Measurements from ENCODE around the gene TMC6.
"Not testable (repeated sequence)": the region's sequence is repeated elsewhere in the genome, so short reads cannot be mapped to it uniquely, and the experiment has no call there.

Gene TMC6

GRCh38 chr17:78075545-78075944 lies 53.0 kb downstream of the TMC6 start:
- no peak for DNase-seq (ENCODE audit: low spot score)

GRCh38 chr17:78075011-78075410 lies 53.5 kb downstream of the TMC6 start:
- no peak for DNase-seq (ENCODE audit: low spot score)

GRCh38 chr17:78072961-78073360 lies 55.6 kb downstream of the TMC6 start:
- no peak for DNase-seq (ENCODE audit: low spot score)

- no peak for DNase-seq (ENCODE audit: low spot score)
Measured at GRCh38 chr17:78069695-78070094, 58.9 kb downstream of the TMC6 start.

GRCh38 chr17:78066976-78067375 lies 61.6 kb downstream of the TMC6 start:
- DNase-seq (ENCODE audit: low spot score), result not testable (repeated sequence)

- DNase-seq (ENCODE audit: low spot score), result no peak
Measured at GRCh38 chr17:78064708-78065107, 63.8 kb downstream of the TMC6 start.

- DNase-seq (ENCODE audit: low spot score), result no peak
Measured at GRCh38 chr17:78063489-78063888, 65.1 kb downstream of the TMC6 start.

GRCh38 chr17:78062596-78062995 lies 66.0 kb downstream of the TMC6 start:
- no peak for DNase-seq (ENCODE audit: low spot score)
